HG03139 (cell line): ENCODE measurements around the gene CCN2.

Experiments
- ATAC-seq: cut with Tn5 transposase; IDR thresholded peaks from one replicate; pipeline ENCODE4 v1.9.1; 2021; ENCODE audit not compliant: unreplicated experiment

The CCN2 gene, protein sequence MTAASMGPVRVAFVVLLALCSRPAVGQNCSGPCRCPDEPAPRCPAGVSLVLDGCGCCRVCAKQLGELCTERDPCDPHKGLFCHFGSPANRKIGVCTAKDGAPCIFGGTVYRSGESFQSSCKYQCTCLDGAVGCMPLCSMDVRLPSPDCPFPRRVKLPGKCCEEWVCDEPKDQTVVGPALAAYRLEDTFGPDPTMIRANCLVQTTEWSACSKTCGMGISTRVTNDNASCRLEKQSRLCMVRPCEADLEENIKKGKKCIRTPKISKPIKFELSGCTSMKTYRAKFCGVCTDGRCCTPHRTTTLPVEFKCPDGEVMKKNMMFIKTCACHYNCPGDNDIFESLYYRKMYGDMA

DNA sequence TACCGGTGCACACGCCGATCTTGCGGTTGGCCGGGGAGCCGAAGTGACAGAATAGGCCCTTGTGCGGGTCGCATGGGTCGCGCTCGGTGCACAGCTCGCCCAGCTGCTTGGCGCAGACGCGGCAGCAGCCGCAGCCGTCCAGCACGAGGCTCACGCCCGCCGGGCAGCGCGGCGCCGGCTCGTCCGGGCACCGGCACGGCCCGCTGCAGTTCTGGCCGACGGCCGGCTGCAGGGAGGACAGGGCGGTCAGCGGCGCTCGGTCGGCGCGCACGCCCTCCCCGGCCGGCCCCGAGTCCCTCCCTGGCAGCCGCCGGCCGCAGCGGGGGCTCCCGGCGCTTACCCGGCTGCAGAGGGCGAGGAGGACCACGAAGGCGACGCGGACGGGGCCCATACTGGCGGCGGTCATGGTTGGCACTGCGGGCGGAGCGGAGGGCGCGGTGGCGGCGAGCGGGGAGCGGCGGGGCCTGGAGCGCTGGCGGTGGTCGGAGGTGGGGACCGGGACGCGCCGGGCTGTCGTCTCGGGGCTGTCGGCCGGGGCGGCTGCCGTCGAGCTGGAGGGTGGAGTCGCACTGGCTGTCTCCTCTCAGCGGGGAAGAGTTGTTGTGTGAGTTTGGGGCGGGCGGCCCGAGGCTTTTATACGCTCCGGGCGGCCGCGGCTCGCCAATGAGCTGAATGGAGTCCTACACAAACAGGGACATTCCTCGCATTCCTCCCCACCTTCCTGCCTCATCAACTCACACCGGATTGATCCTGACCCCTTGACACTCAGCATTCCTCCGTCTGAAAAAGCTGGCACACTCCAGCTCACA lies at the start of gene CCN2:
TSS of gene CCN2 (minus strand) at position 606 of the 809 bp plus-strand sequence. CDS start at position 406, 200 bp downstream.
- no peak for ATAC-seq

GRCh38 chr6:132000296-132000695 lies 49.1 kb upstream of the CCN2 start:
- ATAC-seq = no peak

DNA sequence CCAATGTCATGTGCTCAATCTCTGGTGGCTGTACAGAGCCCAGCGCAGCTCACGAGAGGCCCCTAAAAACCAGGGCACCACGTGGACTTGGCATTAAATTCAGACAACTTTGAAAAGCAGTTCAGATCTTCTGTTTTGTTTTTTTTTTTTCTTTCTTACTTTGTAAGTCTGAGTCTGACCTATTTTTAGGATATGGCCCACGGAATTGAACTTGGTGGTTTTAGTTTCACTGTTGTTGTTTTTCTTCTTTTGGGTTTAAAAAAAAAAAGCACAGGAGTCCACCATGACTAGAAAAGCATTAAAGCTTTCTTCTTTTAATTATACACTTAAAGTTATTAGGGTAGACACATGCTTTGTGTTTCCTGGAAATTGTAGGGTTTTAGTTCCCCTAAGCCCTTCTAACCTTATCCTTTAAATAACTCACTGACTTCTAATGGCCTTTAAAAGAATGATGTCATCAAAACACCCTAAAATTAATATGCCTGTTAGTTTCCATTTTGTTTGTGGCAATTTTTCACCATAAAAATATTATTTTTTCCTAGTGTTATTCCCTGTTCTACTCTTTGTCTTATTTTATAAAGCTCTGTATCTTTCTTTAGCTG lies 48.5 kb upstream of the CCN2 start:
- no peak for ATAC-seq

GRCh38 chr6:131998255-131998982 lies 47.2 kb upstream of the CCN2 start:
- no peak for ATAC-seq

GRCh38 chr6:131997429-131998153 lies 46.4 kb upstream of the CCN2 start:
- no peak for ATAC-seq

DNA sequence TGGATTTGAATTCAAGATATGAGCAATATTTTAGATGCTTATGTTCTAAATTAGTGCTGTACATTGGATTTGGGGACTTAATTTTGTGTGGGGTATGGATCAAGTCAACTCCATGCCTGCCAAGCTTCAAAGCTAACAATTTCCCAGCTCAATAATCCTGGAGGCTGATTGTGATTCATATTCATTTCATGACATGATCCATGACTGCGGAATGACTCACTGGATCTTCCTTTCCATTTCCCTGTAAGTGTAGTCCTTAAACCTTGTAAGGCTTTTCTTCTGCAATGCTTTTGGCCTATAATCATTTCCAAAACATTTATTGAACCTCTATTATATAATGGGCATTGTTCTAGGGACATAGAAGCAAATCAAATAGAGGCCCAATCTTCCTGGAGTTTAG lies 44.7 kb upstream of the CCN2 start:
- ATAC-seq = no peak

- no peak for ATAC-seq
Measured at GRCh38 chr6:131992557-131992956, 41.4 kb upstream of the CCN2 start.

DNA sequence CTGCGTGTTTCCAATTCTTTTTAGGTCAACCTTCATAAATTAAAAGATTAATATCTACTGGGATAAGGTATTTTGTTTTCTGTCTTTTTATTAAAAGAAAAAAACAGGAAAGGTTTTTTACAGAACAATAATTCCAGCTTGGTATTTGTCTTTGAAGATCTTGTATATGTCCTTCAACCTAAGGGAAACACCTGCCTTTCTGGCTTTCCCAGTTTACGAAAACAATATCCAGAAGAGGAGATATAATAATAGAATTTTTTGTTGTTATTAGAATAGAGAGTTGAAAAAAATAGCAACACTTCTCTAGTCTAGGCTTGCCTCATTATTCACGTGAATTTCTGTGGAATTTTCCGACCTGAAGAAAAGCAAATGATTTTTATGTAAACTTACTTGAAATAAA lies 37.9 kb upstream of the CCN2 start:
- ATAC-seq = no peak

- no peak for ATAC-seq
Measured at GRCh38 chr6:131982740-131983259, 31.6 kb upstream of the CCN2 start.

- ATAC-seq = no peak
Measured at GRCh38 chr6:131981624-131981978, 30.4 kb upstream of the CCN2 start.

- no peak for ATAC-seq
Measured at GRCh38 chr6:131980791-131981623, 29.8 kb upstream of the CCN2 start.

GRCh38 chr6:131980338-131980790 lies 29.2 kb upstream of the CCN2 start:
- ATAC-seq = no peak

GRCh38 chr6:131979515-131980337 lies 28.6 kb upstream of the CCN2 start:
- no peak for ATAC-seq

DNA sequence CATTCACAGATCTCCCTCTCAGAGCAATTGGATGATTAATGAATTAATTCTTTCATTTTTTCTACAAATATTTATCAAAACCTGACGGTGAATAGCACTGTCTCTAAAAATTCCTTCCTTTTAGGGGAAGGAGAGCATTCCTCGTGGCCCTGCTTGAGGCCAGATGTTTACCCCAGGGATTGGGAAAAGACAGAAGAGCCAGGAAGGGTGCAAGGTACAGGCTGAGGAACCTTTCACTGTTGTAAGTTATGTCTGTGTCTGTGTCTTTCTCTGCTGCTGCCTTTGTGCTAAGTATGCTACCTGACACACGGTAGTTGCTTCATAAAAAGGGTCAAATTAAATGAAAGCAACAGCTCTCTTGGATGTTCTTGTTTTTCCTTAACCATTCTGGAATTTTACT lies 27.4 kb upstream of the CCN2 start:
- no peak for ATAC-seq

DNA sequence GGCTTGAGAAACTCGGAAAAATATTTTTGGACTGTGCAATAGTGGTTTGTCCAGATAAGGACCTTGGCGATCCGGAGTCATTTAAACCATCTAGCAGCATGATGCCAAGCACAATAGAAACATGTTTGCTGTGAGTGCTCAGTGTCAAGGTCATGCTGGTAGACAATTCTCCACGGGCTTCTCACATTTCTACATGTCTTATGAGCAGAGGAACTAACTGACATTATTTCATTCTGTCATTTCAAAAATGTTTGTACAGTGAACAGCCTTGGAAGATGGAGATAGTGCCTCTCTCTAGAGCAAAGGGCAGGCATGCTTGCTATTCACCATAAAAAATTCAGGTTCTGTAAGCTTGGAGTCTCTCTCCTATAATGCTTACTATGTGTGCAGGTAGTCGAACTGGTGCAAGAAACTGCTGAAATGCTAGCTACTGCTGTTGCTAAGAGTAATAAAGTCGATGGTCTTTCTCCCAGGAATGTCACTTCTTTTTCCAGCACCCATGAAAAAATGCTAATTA lies 25.4 kb upstream of the CCN2 start:
- ATAC-seq = no peak

- ATAC-seq = no peak
Measured at GRCh38 chr6:131972741-131973140, 21.6 kb upstream of the CCN2 start.

DNA sequence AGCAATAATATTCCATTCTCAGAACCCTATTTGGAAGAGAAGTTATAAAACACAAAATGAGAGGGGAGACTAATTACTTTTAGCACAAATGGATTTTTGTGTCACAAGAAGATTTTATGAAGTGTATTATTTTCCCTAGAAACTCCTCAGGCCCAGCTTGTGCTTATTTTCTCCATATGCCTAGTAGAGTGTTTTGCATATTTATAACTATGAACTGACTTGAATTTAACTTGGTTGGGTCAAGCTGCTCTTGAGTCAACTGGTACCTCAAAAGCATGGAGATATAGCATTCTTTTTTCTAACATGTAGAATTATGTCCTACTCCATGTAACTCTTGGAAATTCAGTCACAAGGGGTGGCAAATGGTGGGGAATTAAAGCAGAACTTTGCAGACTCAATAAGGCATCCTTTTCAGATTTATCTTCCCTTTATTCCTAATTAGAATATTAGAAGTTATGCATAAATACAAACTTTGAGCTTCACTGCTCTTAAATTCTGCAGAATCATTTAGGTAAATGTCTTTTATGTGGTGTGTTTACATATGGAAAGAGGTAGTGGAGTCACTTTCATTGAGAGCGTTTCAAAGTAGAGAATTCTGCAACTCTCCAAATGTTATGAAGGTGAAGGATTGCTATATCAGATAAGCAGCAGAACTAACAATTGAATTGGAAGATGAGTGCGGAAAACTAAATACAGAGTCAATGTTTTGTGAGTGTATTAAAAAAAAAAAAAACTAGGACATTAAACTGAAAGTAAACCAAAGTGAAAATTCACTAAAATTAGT lies 19.1 kb upstream of the CCN2 start:
- no peak for ATAC-seq

DNA sequence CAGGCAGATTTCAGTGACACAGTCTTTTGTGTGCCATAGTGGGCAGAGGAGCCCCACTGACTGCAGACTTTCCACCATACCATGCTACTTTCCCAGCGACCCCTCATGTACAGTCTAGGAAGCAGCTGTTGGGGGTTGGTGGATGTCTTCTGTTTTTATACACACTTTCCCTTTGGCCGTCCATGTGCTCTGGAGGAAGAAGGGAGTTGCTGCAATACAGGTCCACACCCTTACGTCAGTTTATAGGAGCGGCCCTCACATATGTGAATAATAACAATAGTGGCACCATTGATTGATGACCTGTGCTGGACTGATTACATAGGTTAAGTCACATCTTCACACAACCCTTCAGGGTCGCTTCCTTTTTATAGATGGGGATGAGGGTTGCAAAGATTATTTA lies 17.5 kb upstream of the CCN2 start:
- no peak for ATAC-seq
